ENCODE data around the gene MAEA. TPM values are rescaled to one million over a fixed set of nuclear protein-coding genes. Genes with fewer than 3 reads are reported as not detected.

MAEA gene
- total and polyA plus RNA-seq, 10 of the 15 experiments (the other 5 are each of a cell fraction or from before 2014, with no cell fraction given), result 3.6 to 67.1 (median 54.6) TPM

DNA sequence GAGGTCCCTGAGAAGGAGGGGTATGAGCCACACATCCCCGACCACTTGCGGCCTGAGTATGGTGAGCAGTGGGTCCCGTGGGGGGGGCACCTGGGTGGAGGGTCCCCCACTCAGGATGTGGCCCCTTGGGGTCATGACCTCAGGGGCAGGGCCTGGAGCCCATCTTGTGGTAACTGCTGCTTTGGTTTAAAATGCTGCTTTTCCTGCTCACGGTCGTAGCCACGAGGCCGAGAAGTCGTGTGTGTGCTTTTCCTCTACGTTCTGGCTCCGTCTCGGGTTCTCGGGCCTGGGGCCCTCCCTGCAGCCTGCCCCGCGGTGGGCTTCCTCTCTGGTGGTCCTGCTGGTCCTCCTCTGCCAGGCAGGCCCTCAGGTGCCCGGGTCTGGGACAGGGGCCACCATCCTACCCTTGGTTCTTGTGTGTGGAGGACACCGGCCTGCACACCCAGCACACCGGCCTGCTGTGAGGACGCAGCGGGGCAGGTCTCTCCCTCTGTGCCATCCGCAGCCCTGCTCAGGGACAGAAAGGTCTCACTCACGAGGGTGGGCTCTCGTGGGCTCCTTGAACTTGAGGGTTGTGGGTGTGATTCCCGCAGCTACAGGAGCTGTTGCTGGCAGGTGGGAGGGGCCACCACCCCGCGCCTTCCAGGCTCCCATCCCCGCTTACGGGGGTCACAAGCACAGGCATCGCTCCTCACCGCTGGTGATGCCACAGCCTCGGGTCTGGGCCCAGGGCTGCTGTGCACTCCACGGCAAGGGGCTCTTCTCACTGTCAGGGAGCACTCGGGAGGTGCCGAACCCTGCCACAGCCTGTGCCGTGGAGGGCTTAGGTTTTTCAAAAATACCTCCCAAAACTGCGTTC lies 76.9 kb downstream of the MAEA start:
- H3K9me3 ChIP-seq (replicated peaks; ENCODE audit: control insufficient read depth, insufficient read depth, low read length), result no peaks in the 10 kb centered on the region
- intact Hi-C loops (cut with micrococcal nuclease; ENCODE audit: unreplicated experiment) (no loop called here), in situ Hi-C loops (cut with MboI) (no loop called here)
- SMC1A ChIA-PET (ENCODE audit: uncharacterized antibody, unreplicated experiment), result no interaction called here
- BruUV-seq (replicated peaks), result no TSS peak
- H3K4me3 ChIP-seq, result no peak overlapping the region
- H3K4me1 ChIP-seq (ENCODE audit: control insufficient read depth, insufficient read depth, low read length), result no peaks in the 10 kb centered on the region
- POLR2A ChIA-PET, result no interaction called here
- TF ChIP-seq ZNF384 (IDR thresholded peaks at IDR 0.05; ENCODE audit: borderline replicate concordance, low read depth, low read length), result no peak
- H3K79me2 ChIP-seq (ENCODE audit: control insufficient read depth, insufficient read depth, low read length), result no peaks in the 10 kb centered on the region
- H3K9ac ChIP-seq (ENCODE audit: control insufficient read depth, insufficient read depth, low read length), result no peak overlapping the region
- no peaks in the 10 kb centered on the region for H3K27me3 ChIP-seq (replicated peaks in 1 of 2; ENCODE audit: control insufficient read depth in 2 of 2, insufficient read depth in 2 of 2, low read length in 1 of 2)
- no peak overlapping the region for H3K4me2 ChIP-seq (ENCODE audit: control insufficient read depth, insufficient read depth)
- H3K27ac ChIP-seq (ENCODE audit: control insufficient read depth, insufficient read depth), result no peak overlapping the region
- CTCF ChIA-PET, result no interaction called here
- DNase-seq (ENCODE audit: low read depth, low spot score), result no peak
- no peak for ATAC-seq
- WGBS (ENCODE audit: insufficient coverage, insufficient replicate concordance, low lambda C conversion rate, missing lambda C conversion rate), result 93% methylated on average over 35 of the region's 35 CpGs
- no peaks in the 10 kb centered on the region for H4K20me1 ChIP-seq (ENCODE audit: control insufficient read depth, insufficient read depth)
- RAD21 ChIA-PET (ENCODE audit: unreplicated experiment), result no interaction called here
- no peak for FAIRE-seq
- H3K36me3 ChIP-seq (ENCODE audit: control insufficient read depth in 2 of 2, insufficient read depth in 2 of 2, low read length in 1 of 2), result no peaks in the 10 kb centered on the region
- no peak overlapping the region for H2AFZ ChIP-seq (ENCODE audit: control insufficient read depth, low read depth, low read length)

DNA sequence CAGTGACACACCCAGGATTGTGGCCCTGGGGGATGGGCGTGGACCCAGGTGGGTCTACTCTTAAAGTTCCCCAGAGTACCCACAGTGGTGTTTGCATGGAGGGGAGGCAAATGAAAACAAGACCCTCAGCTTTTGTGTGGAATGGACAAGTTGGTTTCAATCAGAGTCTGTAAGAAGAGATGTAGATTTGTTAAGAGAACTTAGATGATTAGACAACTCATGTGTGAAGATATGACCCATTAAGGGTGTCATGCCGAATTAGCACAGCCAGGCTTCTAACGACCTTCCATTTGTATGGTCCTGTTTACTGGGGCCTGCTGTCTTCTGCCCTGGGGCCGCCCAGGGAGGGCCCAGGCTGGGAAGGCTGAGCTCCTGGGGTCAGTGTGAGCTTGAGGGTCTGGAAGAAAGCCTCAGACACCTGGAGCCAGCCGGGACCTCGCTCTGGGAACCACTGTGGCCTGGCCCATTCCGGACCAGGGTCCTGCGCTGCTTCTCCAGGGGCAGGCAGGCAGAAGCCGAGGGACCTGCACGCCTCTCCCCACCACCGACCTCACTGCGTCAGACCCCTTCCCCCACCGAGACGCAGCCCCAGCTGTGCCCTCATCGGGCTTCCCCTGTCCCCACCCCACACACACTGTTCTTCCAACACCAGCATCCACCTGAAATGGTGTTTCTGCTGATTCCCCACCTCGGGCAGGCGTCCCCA lies 77.7 kb downstream of the MAEA start:
- RAD21 ChIA-PET (ENCODE audit: unreplicated experiment), result no interaction called here
- no peak for ATAC-seq
- POLR2A ChIA-PET, result no interaction called here
- CTCF ChIA-PET, result no interaction called here
- Histone ChIP-seq H2AFZ (ENCODE audit: control insufficient read depth, low read depth, low read length) (no peak overlapping the region), H3K4me3 (no peak overlapping the region), H4K20me1 (ENCODE audit: control insufficient read depth, insufficient read depth) (no peaks in the 10 kb centered on the region), H3K4me2 (ENCODE audit: control insufficient read depth, insufficient read depth) (no peak overlapping the region), H3K4me1 (ENCODE audit: control insufficient read depth, insufficient read depth, low read length) (no peaks in the 10 kb centered on the region), H3K27ac (ENCODE audit: control insufficient read depth, insufficient read depth) (no peak overlapping the region), H3K36me3 (ENCODE audit: control insufficient read depth in 2 of 2, insufficient read depth in 2 of 2, low read length in 1 of 2) (no peaks in the 10 kb centered on the region), H3K9ac (ENCODE audit: control insufficient read depth, insufficient read depth, low read length) (no peak overlapping the region), H3K79me2 (ENCODE audit: control insufficient read depth, insufficient read depth, low read length) (no peaks in the 10 kb centered on the region), H3K27me3 (replicated peaks in 1 of 2; ENCODE audit: control insufficient read depth in 2 of 2, insufficient read depth in 2 of 2, low read length in 1 of 2) (no peaks in the 10 kb centered on the region), H3K9me3 (replicated peaks; ENCODE audit: control insufficient read depth, insufficient read depth, low read length) (no peaks in the 10 kb centered on the region)
- SMC1A ChIA-PET (ENCODE audit: uncharacterized antibody, unreplicated experiment), result no interaction called here
- FAIRE-seq, result no peak
- in situ Hi-C loops (cut with MboI) (no loop called here), intact Hi-C loops (cut with micrococcal nuclease; ENCODE audit: unreplicated experiment) (no loop called here)
- TF ChIP-seq, protein P1, sequence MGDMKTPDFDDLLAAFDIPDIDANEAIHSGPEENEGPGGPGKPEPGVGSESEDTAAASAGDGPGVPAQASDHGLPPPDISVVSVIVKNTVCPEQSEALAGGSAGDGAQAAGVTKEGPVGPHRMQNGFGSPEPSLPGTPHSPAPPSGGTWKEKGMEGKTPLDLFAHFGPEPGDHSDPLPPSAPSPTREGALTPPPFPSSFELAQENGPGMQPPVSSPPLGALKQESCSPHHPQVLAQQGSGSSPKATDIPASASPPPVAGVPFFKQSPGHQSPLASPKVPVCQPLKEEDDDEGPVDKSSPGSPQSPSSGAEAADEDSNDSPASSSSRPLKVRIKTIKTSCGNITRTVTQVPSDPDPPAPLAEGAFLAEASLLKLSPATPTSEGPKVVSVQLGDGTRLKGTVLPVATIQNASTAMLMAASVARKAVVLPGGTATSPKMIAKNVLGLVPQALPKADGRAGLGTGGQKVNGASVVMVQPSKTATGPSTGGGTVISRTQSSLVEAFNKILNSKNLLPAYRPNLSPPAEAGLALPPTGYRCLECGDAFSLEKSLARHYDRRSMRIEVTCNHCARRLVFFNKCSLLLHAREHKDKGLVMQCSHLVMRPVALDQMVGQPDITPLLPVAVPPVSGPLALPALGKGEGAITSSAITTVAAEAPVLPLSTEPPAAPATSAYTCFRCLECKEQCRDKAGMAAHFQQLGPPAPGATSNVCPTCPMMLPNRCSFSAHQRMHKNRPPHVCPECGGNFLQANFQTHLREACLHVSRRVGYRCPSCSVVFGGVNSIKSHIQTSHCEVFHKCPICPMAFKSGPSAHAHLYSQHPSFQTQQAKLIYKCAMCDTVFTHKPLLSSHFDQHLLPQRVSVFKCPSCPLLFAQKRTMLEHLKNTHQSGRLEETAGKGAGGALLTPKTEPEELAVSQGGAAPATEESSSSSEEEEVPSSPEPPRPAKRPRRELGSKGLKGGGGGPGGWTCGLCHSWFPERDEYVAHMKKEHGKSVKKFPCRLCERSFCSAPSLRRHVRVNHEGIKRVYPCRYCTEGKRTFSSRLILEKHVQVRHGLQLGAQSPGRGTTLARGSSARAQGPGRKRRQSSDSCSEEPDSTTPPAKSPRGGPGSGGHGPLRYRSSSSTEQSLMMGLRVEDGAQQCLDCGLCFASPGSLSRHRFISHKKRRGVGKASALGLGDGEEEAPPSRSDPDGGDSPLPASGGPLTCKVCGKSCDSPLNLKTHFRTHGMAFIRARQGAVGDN (IDR thresholded peaks at IDR 0.05), result no peak
- TF ChIP-seq JUNB (IDR thresholded peaks at IDR 0.05) (no peak), POU2F2 (IDR thresholded peaks at IDR 0.05; ENCODE audit: borderline replicate concordance, low read depth, low read length) (no peak), KAT2A (conservative IDR thresholded peaks at IDR 0.05; ENCODE audit: control insufficient read depth, low read depth, low read length) (no peak)
- TF ChIP-seq, protein P2, sequence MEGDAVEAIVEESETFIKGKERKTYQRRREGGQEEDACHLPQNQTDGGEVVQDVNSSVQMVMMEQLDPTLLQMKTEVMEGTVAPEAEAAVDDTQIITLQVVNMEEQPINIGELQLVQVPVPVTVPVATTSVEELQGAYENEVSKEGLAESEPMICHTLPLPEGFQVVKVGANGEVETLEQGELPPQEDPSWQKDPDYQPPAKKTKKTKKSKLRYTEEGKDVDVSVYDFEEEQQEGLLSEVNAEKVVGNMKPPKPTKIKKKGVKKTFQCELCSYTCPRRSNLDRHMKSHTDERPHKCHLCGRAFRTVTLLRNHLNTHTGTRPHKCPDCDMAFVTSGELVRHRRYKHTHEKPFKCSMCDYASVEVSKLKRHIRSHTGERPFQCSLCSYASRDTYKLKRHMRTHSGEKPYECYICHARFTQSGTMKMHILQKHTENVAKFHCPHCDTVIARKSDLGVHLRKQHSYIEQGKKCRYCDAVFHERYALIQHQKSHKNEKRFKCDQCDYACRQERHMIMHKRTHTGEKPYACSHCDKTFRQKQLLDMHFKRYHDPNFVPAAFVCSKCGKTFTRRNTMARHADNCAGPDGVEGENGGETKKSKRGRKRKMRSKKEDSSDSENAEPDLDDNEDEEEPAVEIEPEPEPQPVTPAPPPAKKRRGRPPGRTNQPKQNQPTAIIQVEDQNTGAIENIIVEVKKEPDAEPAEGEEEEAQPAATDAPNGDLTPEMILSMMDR (IDR thresholded peaks at IDR 0.05 in 2 of 3, conservative IDR thresholded peaks at IDR 0.05 in 1 of 3; ENCODE audit: control insufficient read depth in 2 of 3, extremely low read depth in 1 of 3, insufficient read depth in 1 of 3, low read depth in 3 of 3, low read length in 3 of 3), result no peak
- WGBS (ENCODE audit: insufficient coverage, insufficient replicate concordance, low lambda C conversion rate, missing lambda C conversion rate), result 89% methylated on average over 17 of the region's 17 CpGs
- BruUV-seq (replicated peaks), result no TSS peak
- DNase-seq (ENCODE audit: low read depth, low spot score), result no peak

All from GM12878 (cell line).